NCI-H2227 (cell line): ENCODE measurements around the gene LSAMP.

Experiments
- DNase-seq: peaks from one replicate; lab custom pipeline; 2025; ENCODE audit not compliant: unreplicated experiment; lab: John Stamatoyannopoulos, UW

Gene LSAMP

DNA sequence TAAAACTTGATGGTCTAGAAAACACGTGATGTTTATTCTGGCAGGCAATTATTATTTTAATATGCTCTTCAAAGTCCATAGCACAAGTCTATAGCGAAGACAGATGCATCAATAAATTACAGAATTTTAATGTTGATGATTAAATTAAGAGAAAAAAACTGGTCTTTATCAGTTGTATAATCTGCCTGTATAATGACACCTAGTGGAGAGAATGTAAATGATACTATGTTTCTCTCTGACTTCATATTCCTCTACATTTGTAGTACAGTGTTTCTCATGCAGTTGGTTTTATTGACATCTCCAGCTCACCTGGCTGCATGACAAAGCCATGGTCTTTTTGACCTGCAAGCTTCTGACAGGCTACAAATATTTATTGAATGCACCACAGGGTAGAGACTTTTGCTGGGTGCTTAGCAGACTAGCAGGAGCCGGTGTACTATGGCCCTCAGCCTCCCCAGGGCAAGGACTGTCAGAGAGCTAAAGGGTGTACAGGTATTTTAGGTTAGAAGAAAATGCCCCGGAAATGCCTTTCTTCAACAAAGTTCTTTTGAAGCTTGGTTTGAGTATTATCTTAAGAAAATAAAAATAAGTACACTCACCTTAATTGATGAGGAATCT lies 532.1 kb downstream of the LSAMP start:
- no peak for DNase-seq

DNA sequence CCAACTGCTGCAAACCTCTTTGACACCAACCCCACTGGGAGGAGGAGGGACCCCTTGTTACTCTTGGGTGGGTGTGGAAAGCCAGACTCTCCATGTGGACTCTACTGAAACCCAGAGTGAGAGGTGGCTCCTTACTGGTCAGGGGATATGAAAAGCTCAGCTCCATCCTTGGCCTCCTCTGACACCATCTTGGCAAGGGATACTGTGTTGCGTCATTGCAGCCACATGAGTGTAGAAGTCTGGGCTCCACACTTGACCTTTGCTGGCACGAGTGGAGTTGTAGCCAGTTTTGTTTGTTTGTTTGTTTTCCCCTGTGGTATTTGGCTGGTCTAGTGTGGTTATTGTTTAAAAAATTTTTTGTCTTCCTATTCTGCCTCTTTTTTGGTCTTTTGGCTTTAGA lies 532.9 kb downstream of the LSAMP start:
- no peak for DNase-seq

DNA sequence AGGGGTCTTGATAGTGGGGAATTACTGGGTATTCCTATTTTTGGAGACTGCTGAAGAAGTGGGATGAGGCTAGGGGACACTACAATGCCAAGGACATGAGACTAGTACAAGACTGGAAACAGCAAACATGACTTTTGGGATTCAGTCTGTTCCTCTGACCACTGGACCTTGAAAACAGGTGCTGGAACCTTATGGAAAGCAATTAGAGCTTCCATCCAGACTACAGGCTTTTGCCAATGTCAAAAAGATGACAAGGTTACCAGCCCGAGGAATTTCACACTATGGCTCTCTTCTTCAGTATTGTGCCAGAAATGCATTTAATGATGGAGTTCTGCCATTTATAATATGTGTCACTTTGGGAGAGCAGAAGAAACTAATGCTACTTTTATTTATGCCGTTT lies 539.4 kb downstream of the LSAMP start:
- DNase-seq = no peak

DNA sequence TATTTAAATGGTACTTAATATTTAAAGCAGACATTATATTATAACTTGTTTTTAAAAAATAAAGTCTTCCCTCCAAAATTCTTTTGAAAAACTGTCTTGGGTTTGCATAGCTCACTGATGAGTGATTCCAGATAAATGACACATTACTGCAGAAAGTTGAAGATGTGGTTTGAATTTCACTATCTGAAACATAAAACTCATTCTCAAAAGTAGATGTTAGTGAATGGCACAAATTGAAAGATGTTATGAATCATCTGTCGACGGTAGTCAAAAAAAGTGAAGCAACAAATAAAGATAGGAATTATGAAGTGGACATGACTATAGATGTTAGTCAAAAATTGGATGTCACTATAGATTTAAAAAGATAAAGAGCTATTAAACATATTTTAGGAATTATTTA lies 541.4 kb downstream of the LSAMP start:
- no peak for DNase-seq

DNA sequence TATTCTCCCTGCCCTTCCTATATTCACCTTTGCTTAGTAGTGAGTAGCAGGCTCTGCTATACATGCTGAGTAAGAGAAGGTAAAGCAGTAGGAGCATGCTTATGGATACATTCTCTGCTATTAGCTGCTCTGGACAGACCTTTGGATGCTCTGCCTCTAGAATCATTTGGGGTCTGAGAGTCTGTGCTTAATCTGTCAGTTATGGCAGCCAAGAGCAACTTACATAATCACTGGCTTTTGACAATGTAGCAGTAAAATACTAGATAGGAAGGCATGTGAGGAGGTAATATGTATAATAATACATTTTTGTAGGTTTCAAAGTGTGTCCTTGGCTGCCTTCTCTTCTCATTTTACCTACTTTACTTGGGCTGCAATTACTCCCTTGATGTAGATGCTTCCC lies 544.3 kb downstream of the LSAMP start:
- DNase-seq = peak; percentile 48

DNA sequence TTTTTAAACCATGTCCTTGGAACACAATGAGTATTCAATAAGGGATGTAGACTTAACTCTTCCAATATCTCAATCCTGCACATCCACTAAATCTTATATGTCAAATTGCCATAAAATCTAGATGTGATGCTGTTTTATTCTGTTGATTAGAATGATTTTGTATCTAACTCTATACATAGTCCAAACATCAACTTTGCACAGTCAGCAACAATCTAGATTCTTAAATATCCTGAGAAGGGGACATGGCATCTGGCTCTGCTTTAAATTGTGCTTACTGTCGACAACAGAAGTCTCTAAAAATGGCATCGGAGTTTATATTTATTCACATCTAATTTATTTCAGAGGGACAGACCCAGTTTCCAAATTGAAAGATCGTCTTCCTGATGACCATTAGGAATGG lies 545.8 kb downstream of the LSAMP start:
- no peak for DNase-seq

GRCh38 chr3:115898656-115899410 lies 546.5 kb downstream of the LSAMP start:
- DNase-seq = no peak

DNA sequence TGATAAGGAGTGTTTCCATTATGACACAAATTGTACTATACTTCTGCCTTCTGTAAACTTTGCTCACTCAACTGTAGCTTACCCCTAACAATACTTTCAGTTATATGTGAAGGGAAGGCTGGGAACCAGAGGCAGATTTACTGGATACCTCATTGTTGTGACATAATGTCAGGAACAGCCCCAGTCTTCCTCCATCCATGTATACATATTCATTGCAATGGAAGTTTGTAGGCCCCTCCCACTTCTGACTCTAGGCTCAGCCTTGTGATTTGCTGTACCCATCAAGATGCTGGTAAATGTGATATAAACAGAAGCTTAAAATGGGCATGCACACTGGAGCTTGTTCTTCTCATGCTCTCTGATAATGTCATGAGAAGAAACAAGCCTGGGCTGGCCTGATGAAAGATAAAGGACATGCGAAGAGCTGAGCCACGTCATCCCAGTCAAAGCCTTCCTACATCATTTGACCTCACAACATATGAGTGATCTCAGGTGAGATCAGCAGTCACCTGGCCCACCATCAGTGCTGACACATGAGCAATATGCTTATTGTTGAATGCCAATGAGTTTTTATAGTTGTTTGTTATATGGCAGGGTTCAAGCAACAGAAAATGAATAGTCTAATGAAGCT lies 554.2 kb downstream of the LSAMP start:
- no peak for DNase-seq

DNA sequence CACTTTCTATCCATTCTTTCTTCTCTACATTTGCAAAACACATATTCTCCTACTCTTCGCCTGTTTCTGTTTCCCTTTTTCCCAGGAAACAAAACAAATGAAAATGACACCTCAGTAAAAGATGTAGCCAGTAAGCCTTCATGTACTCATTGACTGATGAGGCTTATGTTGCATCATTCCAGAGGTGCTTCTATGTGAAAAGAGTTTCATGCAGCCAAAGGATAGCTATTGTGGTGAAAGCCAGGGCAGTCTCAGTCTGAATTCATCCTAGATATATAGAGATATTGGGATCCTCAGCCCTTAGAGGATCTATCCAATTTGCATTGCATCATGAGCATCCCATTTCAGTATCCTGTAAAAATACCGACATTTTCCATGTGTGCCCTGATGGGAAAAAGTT lies 554.7 kb downstream of the LSAMP start:
- DNase-seq = no peak

DNA sequence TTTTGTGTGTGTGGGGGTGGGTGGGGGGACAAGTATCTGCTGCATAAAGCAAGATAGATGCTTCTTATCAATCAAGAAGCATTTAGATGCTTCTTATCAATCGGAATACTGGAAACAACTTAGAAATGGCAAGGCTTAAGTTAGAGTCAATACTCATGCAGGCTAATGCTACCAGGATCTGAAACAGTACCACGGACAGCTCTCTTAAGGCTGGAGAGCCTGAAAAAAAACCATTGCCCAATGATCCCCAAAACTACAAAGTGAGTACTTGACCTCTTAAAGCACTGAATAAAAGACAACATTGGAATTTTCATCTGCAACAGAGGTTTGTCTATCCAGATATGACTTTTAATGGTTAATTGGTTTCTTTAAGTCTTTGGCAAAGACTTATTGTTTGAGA lies 559.7 kb downstream of the LSAMP start:
- no peak for DNase-seq

GRCh38 chr3:115877615-115877899 lies 567.7 kb downstream of the LSAMP start:
- DNase-seq = no peak

GRCh38 chr3:115876876-115877614 lies 568.2 kb downstream of the LSAMP start:
- DNase-seq = no peak

GRCh38 chr3:115875460-115875859 lies 569.8 kb downstream of the LSAMP start:
- no peak for DNase-seq

- DNase-seq = no peak
Observed at GRCh38 chr3:115871735-115872134, 573.6 kb downstream of the LSAMP start.

DNA sequence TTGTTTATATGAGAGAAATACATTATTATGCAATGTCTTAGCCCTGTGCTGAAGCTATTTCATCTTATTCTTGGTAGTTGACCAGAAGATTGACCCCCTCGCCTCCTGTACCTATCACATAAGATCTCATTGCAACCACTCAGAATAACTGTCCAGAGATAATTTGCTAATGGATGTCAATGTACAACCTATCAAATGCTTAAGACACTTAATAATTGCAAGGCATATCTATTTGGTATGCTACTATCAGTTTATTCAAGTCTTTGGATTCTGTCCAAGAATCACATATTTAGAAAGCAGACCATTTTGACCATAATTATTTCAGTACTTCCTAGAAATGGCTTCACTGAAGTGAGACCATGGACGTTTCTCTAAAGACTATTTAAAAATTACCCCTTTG lies 580.4 kb downstream of the LSAMP start:
- DNase-seq = no peak

GRCh38 chr3:115862849-115863248 lies 582.4 kb downstream of the LSAMP start:
- DNase-seq = peak; percentile 85

DNA sequence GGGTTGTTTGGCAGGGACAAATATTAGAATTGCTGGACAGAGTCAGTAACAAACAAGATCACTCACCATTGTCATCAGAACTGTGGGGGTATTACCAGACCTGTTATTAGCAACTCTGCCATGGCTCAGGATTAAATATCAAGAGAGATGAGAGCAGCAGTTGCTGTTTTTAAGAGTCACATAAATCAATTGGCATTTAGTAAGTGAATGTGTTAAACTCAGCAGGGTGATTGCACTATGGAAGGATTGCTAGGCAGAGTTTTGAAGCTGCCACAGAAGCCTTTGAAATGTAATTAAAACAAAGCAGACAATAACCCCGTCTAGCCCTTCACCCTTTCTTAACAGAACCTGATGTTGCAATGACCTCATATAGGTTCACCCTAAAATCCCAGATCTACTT lies 583.2 kb downstream of the LSAMP start:
- peak; percentile 78 for DNase-seq

- DNase-seq = peak; percentile 13
Observed at GRCh38 chr3:115861166-115861733, 584.0 kb downstream of the LSAMP start.

GRCh38 chr3:115860766-115861165 lies 584.5 kb downstream of the LSAMP start:
- DNase-seq = no peak

GRCh38 chr3:115859002-115859807 lies 586.1 kb downstream of the LSAMP start:
- no peak for DNase-seq
